ENCODE data around the gene HPS3. TPM values are rescaled to one million over a fixed set of nuclear protein-coding genes. Genes with fewer than 3 reads are reported as not detected.
"Not testable (repeated sequence)": the region's sequence is repeated elsewhere in the genome, so short reads cannot be mapped to it uniquely, and the experiment has no call there.

Gene HPS3
- total and polyA plus RNA-seq, 2 experiments from 2014 or later: 14.5 to 18.4 TPM

DNA sequence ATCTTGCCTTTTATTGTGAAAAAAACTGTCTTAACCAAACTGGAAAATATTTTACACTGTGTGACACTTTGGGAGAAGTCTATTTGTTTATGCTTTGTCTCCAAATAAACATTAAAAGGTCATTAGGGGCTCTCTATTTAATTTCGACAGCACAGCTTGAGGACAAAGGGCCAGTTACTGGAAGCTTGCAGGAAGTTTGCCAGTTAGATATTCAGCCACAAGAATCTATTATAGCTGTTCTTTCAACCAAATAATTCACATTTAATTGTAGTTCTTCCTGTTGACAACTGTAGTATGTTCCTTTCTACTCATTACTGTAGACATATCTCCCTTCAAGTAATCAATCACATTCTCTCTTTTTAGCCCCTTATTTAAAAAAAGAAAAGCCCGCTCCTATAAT lies 86.1 kb downstream of the HPS3 start:
- no peaks in the 10 kb centered on the region for H3K9me2 ChIP-seq (ENCODE audit: insufficient read depth)
- no peak overlapping the region for H3K27ac ChIP-seq
- H3K9ac ChIP-seq: no peak overlapping the region
- no peaks in the 10 kb centered on the region for H3F3A ChIP-seq (ENCODE audit: insufficient read depth)
- TF ChIP-seq EZH2phosphoT487 (IDR thresholded peaks at IDR 0.05; ENCODE audit: insufficient read depth, low read depth): no peak
- no peak for TF ChIP-seq EZH2 (IDR thresholded peaks at IDR 0.05; ENCODE audit: insufficient read depth, poor library complexity, severe bottlenecking)
- WGBS, 2 experiments (ENCODE audit: low coverage in 1 of 2, low lambda C conversion rate in 2 of 2, missing lambda C conversion rate in 2 of 2): 60 to 62% methylated on average over 2 of the region's 2 CpGs
- no peaks in the 10 kb centered on the region for H3K27me3 ChIP-seq (replicated peaks; ENCODE audit: insufficient read depth)
- no peaks in the 10 kb centered on the region for H3K9me3 ChIP-seq (ENCODE audit: low read depth)
- no peak overlapping the region for H3K4me2 ChIP-seq (ENCODE audit: unreplicated experiment)
- no peaks in the 10 kb centered on the region for H3K36me3 ChIP-seq (ENCODE audit: low read depth)
- H2AFZ ChIP-seq: 0 out of 2 replicates have a peak overlapping the region, but pooled peaks have one; percentile 44
- no peaks in the 10 kb centered on the region for H3K4me1 ChIP-seq (ENCODE audit: insufficient read depth)
- in situ Hi-C loops (cut with MboI): no loop called here
- H3K4me3 ChIP-seq: no peak overlapping the region
- DNase-seq: no peak
- no peaks in the 10 kb centered on the region for H3K79me2 ChIP-seq (ENCODE audit: insufficient read depth)
- no peaks in the 10 kb centered on the region for H4K20me1 ChIP-seq (ENCODE audit: insufficient read depth)

DNA sequence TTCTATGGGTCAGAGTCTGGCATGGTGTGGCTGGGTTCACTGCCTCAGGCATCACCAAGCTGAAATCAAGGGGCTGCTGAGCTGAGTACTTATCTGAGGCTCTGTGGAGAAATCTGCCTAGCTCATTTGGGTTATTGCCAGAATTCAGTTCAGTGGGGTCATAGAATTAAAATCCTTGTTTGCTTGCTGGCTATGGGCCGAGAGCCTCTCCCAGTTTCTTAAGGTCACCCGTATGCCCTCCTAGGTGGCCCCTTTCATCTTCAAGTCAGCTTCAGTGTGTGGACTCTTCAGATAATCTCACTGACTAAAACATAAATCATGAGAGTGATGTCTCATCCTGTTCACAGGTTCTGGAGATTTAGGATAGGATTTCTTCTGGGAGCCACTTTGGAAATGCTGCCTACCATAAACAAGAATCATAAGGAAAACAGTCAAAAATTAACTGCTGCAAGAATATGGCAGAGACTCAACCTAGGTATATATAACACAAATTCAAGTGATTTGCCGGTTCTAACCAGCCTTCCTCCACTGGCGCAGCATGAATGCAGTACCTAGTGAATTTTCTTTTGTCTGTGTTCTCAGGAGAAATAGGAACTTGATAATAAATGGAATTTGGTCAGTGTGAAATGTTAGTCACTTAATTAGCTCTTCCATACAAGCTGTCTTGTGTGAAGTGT lies 86.9 kb downstream of the HPS3 start:
- Histone ChIP-seq H3F3A (ENCODE audit: insufficient read depth) (no peaks in the 10 kb centered on the region), H3K9me3 (ENCODE audit: low read depth) (no peaks in the 10 kb centered on the region), H4K20me1 (ENCODE audit: insufficient read depth) (no peaks in the 10 kb centered on the region), H3K79me2 (ENCODE audit: insufficient read depth) (no peaks in the 10 kb centered on the region), H3K4me2 (ENCODE audit: unreplicated experiment) (no peak overlapping the region), H2AFZ (no peak overlapping the region), H3K36me3 (ENCODE audit: low read depth) (no peaks in the 10 kb centered on the region), H3K9ac (no peak overlapping the region), H3K27ac (no peak overlapping the region), H3K27me3 (replicated peaks; ENCODE audit: insufficient read depth) (no peaks in the 10 kb centered on the region), H3K9me2 (ENCODE audit: insufficient read depth) (no peaks in the 10 kb centered on the region), H3K4me1 (ENCODE audit: insufficient read depth) (no peaks in the 10 kb centered on the region), H3K4me3 (no peak overlapping the region)
- in situ Hi-C loops (cut with MboI): no loop called here
- peak; percentile 7 for DNase-seq
- 71 to 76% methylated on average over 4 of the region's 4 CpGs for WGBS, 2 experiments (ENCODE audit: low coverage in 1 of 2, low lambda C conversion rate in 2 of 2, missing lambda C conversion rate in 2 of 2)
- TF ChIP-seq EZH2 (IDR thresholded peaks at IDR 0.05; ENCODE audit: insufficient read depth, poor library complexity, severe bottlenecking): no peak
- no peak for TF ChIP-seq EZH2phosphoT487 (IDR thresholded peaks at IDR 0.05; ENCODE audit: insufficient read depth, low read depth)

DNA sequence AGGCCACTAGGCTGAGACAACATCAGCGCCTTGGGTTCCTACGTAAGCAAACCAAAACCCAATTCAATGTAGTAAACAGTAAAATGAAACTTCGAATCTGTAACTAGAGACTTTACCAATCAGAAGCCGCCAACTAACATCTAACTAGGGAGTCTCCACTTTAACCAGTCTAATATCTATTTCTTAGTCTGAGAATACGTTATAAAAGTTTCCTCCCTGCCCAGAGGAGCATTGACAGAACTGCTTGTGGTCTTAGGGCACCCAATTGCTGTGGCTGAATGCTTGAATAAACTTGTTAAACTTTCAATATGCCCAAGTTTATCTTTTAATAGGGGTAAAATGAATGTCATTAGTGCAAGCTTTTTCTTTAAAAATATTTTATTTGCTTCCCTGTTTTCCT lies 87.9 kb downstream of the HPS3 start:
- Histone ChIP-seq H3K9me2 (ENCODE audit: insufficient read depth) (no peaks in the 10 kb centered on the region), H3K79me2 (ENCODE audit: insufficient read depth) (no peaks in the 10 kb centered on the region), H3K4me3 (no peak overlapping the region), H3K36me3 (ENCODE audit: low read depth) (no peaks in the 10 kb centered on the region), H3K4me2 (ENCODE audit: unreplicated experiment) (no peak overlapping the region), H3K4me1 (ENCODE audit: insufficient read depth) (no peaks in the 10 kb centered on the region), H3K9ac (no peak overlapping the region), H2AFZ (no peak overlapping the region), H3K27me3 (replicated peaks; ENCODE audit: insufficient read depth) (no peaks in the 10 kb centered on the region), H3F3A (ENCODE audit: insufficient read depth) (no peaks in the 10 kb centered on the region), H4K20me1 (ENCODE audit: insufficient read depth) (no peaks in the 10 kb centered on the region), H3K9me3 (ENCODE audit: low read depth) (no peaks in the 10 kb centered on the region), H3K27ac (no peak overlapping the region)
- in situ Hi-C loops (cut with MboI): no loop called here
- no peak for TF ChIP-seq EZH2 (IDR thresholded peaks at IDR 0.05; ENCODE audit: insufficient read depth, poor library complexity, severe bottlenecking)
- DNase-seq: no peak
- 96 to 97% methylated on average over 5 of the region's 5 CpGs for WGBS, 2 experiments (ENCODE audit: low coverage in 1 of 2, low lambda C conversion rate in 2 of 2, missing lambda C conversion rate in 2 of 2)

DNA sequence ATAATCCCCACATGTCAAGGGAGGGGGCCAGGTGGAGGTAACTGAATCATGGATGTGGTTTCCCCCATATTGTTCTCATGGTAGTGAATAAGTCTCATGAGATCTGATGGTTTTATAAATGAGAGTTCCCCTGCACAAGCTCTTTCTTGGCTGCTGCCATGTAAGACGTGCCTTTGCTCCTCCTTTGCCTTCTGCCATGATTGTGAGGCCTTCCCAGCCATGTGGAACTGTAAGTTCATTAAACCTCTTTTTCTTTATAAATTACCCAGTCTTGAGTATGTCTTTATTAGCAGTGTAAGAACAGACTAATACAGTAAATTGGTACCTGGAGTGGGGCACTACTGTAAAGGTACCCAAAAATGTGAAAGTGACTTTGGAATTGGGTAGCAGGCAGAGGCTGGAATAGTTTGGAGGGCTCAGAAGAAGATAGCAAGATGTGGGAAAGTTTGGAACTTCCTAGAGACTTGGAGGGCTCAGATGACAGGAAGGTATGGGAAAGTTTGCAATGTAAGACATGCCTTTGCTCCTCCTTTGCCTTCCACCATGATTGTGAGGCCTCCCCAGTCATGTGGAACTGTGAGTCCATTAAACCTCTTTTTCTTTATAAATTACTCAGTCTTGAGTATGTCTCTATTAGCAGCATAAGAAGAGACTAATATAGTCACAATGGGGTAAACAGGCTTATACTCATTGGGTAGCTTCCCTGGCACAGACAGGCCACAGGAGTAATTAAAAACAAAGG lies 90.1 kb downstream of the HPS3 start:
- H3K79me2 ChIP-seq (ENCODE audit: insufficient read depth); H3K9me3 ChIP-seq (ENCODE audit: low read depth); H3K9ac ChIP-seq; H3K4me3 ChIP-seq; in situ Hi-C loops (cut with MboI); H3K36me3 ChIP-seq (ENCODE audit: low read depth); H2AFZ ChIP-seq; H3K27ac ChIP-seq; H3K4me2 ChIP-seq (ENCODE audit: unreplicated experiment); H3F3A ChIP-seq (ENCODE audit: insufficient read depth); H3K9me2 ChIP-seq (ENCODE audit: insufficient read depth); DNase-seq; H3K27me3 ChIP-seq (replicated peaks; ENCODE audit: insufficient read depth); H3K4me1 ChIP-seq (ENCODE audit: insufficient read depth); H4K20me1 ChIP-seq (ENCODE audit: insufficient read depth): not testable (repeated sequence)
- WGBS, 2 experiments (ENCODE audit: low coverage in 1 of 2, low lambda C conversion rate in 2 of 2, missing lambda C conversion rate in 2 of 2): 91 to 96% methylated on average over 1 of the region's 1 CpG
